HG03571 (cell line): Measurements from ENCODE around the gene PTPRA.
"Not testable (repeated sequence)": the region's sequence is repeated elsewhere in the genome, so short reads cannot be mapped to it uniquely, and the experiment has no call there.

Experiments used
- ATAC-seq: cut with Tn5 transposase; IDR thresholded peaks from one replicate; pipeline ENCODE4 v1.9.1; 2021; ENCODE audit not compliant: unreplicated experiment

PTPRA gene

DNA sequence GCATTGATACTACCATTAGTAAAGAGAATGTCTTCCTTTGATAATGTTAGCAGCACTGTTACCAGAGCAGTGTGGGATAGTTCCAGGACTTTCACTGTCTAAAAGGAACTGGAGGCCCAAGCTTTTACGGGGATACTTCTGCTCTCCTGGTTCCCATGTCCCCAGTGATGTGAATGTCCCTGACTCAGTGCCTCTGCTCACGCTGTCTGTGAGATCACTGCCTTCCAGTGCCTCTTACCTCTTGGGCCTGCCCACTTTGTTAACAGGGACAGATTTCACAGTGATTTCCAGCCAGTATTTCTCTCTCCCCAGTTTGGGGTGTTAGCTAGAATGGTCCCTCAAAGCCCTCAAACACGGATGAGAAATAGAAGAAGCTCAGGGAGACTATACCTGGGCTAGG, 14.4 kb downstream of the PTPRA start:
- ATAC-seq = no peak

DNA sequence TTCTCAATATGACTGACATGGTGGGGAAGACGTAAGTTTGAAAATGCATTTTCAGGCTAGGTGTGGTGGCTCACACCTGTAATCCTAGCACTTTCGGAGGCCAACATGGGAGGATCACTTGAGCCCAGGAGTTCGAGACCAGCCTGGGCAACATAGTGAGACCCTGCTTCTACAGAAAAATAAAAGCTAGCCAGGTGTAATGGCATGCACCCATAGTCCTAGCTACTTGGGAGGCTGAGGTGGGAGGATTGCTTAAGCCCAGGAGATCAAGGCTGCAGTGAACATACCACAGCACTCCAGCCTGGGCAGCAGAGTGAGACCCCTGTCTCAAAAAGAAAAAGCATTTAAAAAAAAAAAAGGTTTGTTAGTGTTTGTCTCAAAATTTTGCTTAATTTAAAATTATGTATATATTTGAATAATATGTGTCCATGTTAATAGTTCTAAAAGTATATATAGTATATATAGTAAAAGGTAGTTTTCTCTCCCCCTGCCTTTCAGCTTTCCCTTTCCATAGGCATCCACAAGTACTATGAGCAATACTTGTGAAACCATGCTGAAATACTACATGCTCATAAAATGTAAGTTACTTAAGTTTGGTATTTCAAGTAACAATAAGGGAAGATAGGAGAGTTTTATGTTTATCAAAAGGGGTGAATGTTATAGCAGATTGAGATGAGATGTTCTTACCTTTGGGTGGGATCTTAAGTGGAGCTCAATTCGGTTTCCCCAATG, 15.1 kb downstream of the PTPRA start:
- ATAC-seq = no peak

DNA sequence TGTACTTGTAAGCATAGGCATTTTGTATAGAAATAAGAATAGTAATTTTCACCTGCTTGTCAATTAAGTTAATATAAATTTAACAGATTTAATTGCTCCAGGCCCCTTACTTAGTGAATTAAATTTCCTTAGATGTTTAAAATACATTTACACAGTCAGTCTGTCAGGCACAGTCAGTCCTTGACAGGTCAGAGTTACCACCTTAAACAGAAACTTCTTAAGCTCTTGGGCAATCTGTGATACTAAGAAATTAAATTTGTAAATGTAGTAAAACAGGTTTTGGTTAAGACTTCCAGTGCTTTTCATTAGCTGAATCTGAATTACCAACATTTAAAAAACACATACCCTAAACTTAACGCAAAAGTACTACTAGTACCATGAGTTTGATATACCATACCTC, 15.9 kb downstream of the PTPRA start:
- no peak for ATAC-seq

DNA sequence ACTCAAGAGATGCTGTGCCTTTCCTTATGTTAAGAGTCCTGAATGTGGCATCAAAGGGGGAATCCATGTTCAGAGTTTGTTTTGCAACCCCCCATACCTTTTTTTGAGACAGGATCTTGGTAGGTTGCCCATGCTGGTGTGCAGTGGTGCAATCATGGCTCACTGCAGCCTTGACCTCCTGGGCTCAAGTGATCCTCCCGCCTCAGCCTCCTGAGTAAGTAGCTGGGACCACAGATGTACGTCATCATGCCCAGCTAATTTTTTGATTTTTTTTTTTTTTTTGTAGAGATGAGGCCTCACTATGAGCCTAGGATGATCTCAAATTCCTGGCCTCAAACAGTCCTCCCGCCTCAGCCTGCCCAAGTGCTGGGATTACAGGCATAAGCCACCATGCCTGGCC, 16.5 kb downstream of the PTPRA start:
- ATAC-seq = no peak

DNA sequence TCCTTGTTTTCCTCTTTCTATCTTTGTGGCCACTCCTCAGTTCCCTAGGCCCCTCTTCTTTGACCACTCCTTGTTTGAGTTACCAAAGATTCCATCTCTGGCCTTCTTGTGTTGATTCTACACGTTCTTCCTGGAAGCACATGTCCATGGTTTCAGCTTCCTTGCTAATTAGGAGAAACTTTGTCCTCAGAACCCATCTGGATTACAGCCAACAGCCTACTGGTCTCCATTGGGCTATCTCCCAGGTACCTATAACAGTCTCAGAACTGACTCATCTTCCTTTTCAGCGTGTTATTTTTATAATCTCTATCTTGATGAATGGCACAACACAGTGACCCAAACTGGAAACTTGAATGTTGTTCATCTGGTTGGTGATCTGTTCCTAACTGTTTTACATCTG, 17.5 kb downstream of the PTPRA start:
- ATAC-seq = no peak

DNA sequence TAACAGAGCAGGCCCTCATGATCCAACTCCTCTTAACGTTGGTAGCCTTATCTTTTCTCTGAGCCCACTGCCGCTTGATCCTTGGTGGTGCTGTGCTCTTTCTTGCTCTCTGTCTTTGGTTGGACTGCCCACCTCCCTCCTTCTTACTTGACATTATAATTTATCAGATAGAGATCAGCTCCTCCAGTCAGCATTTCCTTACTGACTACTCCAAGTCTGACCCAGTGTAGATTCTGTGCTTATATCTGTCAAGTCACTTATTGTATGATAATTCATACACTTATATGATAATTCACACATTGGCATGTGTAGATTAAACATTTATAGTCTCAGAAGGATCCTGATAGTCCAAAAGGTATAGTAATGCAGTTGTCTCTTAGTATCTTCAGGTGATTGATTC, 18.1 kb downstream of the PTPRA start:
- ATAC-seq = no peak

DNA sequence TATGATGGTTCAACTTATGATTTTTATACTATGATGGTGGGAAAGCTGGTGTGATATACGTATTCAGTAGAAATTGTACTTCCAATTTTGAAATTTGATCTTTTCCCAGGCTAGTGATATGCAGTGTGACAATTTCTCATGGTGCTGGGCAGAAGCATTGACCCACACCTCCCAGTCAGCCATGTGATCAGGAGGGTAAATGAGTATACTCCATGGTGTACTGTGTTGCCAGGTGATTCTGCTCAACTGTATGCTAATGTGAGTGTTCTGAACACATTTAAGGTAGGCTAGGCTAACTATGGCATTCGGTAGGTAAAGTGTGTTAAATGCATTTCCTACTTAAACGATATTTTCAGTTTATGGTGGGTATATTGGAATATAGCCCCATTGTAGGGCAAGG, 19.1 kb downstream of the PTPRA start:
- ATAC-seq = no peak

DNA sequence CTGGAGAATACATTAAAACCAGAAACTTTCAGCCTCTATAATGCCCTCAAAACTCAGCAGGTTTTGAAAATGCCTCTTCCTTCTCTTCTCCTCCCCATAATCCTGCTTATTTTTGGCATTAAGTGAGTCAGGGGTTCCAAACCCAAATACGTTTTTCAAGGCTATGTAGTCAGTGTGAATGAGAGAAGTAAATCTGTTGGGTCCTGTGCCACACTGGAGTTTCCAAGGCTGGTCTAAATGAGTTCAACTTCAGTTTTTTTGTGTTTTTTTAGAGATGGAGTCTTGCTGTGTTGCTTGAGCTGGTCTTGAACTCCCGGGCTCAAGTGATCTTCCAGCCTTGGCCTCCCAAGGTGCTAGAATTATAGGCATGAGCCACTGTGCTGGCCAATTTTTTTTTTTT, 20.9 kb downstream of the PTPRA start:
- no peak for ATAC-seq

DNA sequence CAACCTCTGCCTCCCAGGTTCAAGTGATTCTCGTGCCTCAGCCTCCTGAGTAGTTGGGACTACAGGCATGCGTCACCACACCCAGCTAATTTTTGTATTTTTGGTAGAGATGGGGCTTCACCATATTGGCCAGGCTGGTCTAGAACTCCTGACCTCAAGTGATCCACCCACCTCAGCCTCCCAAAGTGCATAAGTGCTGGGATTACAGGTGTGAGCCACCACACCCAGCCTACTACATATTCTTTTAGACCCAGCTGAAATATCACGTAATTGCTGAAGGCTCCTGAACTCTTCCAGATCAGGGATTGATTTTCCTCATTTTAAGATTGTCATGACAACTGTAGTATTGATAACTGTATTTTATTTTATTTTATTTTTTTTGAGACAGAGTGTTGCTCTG, 21.9 kb downstream of the PTPRA start:
- not testable (repeated sequence) for ATAC-seq

DNA sequence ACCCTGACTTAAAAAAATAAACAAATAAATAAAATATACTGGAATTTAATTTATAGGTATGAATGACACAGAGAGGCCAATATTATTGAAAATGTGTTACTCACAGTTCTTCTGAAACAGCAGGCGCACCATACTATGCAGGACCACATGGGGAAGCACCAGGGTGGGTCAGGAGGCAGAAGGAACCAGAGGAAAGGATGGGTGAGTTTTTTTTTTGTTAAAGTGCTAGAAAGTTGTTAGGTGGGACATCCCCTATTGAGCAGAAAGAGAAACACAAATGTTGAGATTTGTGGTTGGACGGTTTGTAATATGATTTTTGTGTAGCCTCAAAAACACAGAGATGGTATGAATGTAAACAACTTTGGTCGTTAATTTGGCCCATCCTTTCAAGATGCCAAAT, 26.0 kb downstream of the PTPRA start:
- ATAC-seq = no peak

DNA sequence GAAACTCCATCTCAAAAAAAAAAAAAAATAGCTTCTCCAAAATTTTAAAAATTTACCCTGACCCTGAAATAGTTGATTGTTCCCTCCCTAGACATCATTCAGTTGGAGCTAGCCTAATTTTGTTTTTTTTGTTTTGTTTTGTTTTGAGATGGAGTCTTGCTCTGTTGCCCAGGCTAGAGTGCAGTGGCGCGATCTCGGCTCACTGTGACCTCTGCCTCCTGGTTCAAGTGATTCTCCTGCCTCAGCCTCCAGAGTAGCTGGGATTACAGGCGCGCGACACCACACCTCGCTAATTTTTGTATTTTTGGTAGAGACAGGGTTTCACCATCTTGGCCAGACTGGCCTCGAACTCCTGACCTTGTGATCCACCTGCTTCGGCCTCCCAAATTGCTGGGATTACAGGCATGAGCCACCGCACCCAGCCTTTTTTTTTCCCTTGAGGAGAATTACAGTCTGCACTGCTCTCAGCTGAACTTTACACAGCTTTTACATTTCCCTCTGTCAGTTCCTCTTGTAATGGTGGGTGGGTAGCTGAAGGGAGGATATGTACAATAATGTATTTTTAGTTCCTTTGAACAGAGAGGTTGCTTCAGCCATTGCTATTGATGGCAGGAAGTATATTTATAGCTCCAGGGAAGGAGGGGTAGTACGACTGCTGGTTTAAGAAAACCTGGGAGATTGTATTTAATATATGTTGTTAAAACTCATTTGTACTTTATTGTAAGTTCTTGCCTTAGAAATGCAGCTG, 27.7 kb downstream of the PTPRA start:
- no peak for ATAC-seq

DNA sequence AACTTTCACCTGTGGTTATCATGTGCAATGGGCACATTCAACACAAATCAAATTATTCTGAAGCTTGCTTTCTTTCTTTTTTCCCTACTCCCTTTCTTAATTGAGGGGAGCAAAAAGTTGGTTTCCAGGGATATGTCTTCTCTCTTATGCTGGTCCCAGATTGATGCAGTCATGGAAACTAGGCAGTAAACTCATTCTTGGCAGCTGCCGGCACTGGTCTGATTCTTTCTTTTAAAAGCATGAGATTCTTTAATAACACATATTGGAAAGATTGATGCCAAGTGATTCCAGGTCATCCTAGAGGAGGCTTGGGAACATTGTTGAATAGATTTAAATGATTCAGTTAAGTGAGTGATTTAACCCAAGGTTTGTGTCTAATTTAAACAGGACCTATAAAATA, 29.0 kb downstream of the PTPRA start:
- ATAC-seq = no peak

DNA sequence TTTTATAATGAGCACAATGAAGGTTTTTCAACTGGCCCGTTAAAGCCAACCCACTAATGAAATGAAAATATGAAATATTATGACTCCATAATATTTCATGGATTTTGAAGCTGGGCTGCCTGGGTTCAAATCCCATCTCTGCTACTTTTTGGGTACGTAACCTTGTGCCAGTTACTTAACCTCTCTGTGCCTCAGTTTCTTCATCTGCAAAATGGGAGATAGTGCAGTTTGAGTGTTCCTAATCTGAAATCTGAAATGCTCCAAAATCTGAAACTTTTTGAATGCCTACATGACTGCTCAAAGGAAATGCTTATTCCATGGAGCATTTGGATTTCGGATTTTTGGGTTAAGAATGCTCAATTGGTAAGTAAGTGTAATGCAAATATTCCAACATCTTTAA, 29.5 kb downstream of the PTPRA start:
- no peak for ATAC-seq

DNA sequence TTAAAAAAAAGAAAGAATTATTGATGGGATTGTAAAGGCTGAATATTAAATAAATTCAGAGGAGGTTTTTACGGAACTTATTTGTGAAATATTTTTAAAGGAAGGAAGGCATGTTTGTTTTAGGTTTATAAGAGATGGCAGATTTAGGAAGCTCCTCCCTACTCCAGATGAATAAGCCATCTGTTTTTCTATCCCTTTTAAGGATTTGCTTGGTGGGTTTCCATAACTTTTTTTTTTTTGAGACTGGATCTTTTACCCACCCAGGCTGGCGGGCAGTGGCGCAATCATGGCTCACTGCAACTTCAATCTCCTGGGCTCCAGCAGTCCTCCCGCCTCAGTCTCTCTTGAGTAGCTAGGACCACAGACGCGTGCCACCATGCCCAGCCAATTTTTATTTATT, 30.4 kb downstream of the PTPRA start:
- no peak for ATAC-seq

DNA sequence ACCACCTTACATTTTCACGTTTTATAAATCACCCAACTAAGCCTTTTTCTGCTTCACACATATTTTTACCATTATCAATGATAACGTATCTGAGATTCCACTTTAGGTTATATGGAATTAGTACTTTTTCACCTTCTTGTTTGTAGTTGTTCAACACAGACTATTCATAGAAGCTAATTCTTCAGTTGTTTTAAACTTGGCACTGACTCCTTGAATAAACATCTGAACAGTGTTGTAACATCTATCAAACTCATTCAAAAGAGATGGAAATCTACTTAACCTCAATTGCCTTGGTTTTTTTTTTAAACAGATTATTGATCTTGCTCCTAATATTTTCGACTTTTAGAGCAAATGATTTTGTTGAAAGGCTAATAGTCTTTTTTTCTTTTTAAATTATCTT, 34.2 kb downstream of the PTPRA start:
- no peak for ATAC-seq

DNA sequence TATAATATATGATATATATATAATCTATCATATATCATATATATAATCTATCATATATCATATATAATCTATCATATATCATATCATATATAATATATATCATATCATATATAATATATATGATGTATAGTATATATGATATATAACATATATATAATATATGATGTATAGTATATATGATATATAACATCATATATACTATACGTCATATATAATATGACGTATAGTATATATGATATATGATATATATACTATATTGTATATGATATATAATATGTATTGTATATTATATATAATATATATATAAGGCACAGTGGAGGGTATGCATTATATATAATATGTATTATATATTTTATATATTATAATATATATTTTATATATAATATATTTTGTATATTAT, 36.7 kb downstream of the PTPRA start:
- ATAC-seq = no peak

DNA sequence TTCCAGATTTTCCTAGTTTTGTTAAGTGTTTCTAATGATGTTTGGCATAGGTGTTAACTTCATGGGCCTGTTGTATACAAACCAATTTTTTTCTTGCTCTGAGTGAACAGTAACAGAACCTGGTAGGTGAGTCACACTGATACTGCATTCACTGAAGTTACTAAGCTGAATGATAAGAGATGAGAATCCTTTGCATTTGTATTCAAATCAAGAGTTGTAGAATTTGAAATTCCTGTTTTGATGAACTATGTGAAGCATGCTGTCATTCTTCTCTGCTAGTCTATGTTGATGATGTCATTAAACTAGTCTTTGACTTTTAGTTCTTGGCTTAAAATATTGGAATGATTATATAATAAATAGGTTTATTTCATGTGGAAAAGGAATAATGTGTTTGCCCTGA, 37.9 kb downstream of the PTPRA start:
- ATAC-seq = no peak

DNA sequence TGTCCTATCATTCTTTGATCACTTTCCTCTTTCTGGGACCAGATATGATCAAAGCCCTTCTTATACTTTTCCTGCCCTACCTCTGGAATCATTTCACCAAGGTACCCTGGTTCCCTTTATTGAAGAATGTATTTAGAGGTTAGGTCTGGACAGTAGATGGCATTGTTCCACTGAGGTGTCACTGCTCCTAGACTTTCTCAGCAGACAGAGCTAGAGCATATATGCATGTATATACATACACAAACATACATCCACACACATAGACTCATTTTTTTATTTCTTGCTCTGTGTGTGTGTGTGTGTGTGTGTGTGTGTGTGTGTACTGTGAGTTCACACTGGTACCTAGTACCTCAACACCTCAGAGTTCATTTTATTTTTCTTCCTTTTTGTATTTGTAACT, 40.9 kb downstream of the PTPRA start:
- ATAC-seq = no peak

DNA sequence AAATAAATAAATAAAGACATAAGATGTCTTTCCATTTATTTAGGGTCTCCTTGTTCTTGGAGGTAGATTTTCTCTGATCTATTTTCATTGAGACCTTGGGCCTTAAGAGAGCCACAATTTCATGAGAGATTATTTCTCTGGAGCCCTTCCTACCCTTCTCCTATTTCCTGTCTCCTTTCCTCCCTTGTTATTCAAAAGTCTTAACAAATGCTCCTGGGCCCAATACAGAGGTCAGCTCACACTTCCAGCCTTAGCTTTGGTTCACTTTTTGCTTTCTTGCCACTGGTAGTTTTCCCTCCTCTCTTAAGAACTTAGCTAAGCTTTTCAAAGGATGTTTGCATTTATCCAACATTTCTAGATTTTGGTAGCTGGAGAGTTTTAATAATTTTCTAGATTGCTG, 44.0 kb downstream of the PTPRA start:
- ATAC-seq = no peak

DNA sequence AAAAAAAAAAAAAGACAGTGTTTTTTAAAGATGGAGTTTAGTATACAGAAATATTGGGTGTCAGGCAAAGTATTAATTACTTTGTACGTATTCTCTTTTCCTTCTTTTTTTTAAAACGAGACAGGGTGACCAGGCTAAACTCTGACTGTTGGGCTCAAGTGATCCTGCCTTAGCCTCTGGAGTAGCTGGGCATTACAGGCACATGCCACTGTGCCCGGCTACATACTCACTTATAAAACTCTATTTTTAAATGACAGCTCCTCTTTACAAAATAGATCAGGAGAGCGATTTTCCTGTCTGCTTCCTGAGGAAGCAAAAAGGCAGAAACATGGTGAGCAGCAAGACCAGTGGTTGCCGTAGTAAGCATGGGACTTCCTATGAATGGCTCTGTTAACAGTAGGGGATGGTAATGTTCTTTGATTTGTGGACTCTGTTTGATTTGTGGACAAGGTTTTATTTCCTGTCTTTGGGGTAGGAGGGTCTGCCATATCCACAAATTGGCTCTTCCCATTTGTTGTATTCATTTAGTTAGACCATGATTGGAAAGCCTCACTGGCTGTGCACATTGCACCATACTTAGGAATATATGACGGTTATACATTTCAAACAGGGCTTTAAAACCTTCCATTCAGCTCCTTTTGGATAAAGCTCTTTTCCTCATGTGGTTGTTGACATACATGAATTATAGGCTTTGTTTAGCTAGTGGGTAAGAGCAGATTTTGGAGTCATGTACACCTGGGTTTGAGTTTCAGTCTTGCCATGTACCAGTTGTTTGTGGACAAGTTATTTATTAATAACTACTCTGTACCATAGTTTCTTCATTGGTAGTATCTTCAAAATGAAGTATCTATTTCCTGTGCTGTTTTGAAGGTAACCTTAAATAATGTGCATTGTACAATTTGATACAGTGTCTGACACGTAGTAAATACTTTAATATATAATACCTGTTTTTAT, 45.1 kb downstream of the PTPRA start:
- ATAC-seq = no peak

DNA sequence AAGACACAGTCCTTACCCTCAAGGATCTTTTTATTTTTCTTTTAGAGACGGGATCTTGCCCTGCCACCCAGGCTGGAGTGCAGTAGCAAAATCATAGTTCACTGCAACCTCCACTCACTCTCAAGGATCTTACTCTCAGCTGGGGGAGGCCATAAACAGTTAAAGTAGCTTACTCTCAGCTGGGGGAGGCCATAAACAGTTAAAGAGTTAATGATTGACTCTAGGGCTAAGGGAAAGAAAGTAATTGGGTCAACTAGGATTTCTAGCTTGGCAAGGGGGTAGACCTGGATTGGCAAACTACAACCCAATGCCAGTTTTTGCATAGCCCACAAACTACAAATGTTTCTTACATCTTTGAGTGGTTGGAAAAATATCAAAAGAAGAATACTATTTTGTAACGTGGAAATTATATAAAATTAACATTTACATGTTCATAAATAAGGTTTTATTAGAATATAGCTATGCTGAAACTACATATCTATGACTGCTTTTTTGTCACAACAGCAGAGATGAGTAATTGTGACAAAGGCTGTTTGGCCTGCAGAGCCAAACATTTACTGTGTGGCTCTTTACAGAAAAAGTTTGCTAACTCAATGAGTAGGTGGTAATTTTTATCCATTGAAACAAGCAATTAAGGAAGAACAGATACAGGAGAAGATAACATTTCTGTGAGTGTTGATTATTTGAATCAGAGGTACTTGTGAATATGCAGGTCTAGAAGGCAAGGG, 46.4 kb downstream of the PTPRA start:
- no peak for ATAC-seq
